Stimulated activated naive B cell treated with anti-CD40 and anti-IgM and Interleukin-4, amounts not matched to agents 10 μg/mL and 1 μg/mL and 100 μg/mL, for 72 hours (primary cell): ENCODE results near the gene HHIPL1.

Experiments
- ATAC-seq, 2 donors: fragments of 150-1000 bp; cut with Tn5 transposase; replicated peaks; 2 replicates each; pipeline ENCODE4 v1.10.0; 2021; ENCODE audit warnings: moderate library complexity in 1 of 2
- DNase-seq: peaks from one replicate; pipeline ENCODE4 v3.0.0; 2021
- H3K27ac Mint-ChIP-seq: one replicate; pipeline ENCODE4 v1.8.0; 2022; ENCODE audit warnings: mild to moderate bottlenecking, mixed read lengths
- H3K27me3 Mint-ChIP-seq, 2 donors: one replicate each; pipeline ENCODE4 v1.8.0; 2022; ENCODE audit warnings: mixed read lengths in 2 of 2
- H3K36me3 Mint-ChIP-seq, 2 donors: one replicate each; pipeline ENCODE4 v1.8.0; 2022; ENCODE audit warnings: mixed read lengths in 2 of 2, mild to moderate bottlenecking in 1 of 2
- H3K4me1 Mint-ChIP-seq, 2 donors: one replicate each; pipeline ENCODE4 v1.8.0; 2022; ENCODE audit warnings: mixed read lengths in 2 of 2, mild to moderate bottlenecking in 1 of 2
- H3K4me3 Mint-ChIP-seq, 2 donors: one replicate each; pipeline ENCODE4 v1.8.0; 2022; ENCODE audit warnings: mild to moderate bottlenecking in 2 of 2, mixed read lengths in 2 of 2, moderate library complexity in 1 of 2
- H3K9me3 Mint-ChIP-seq, 2 donors: one replicate each; pipeline ENCODE4 v1.8.0; 2022; ENCODE audit warnings: mixed read lengths in 2 of 2, mild to moderate bottlenecking in 1 of 2

HHIPL1 gene

DNA sequence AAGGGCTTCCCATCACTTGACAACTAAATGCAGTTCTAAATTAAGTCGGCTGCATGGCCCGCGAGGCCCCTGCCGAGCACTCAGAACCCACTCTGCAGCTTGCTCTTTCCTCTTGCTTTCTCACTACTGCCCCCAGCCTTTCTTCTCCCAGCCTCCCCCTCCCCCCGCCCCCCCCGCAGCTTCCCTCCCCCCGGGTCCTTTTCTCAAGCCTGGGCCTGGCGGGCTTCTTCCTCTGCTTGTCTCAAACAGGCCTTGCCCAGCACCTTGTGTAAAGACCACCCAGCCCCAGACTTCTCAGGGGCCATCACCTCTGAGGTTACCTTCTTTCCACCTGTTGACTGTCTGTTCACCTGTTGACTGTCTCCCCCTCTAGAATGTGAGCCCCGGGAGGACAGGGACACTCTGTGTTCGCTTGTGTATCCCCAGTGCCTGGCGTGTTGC, 40.2 kb downstream of the HHIPL1 start:
- H3K36me3 Mint-ChIP-seq, result peaks cover 2 to 4% of the 10 kb centered on the region in 2 donors
- peaks cover 11 to 33% of the 10 kb centered on the region in 2 donors for H3K4me1 Mint-ChIP-seq
- ATAC-seq (no peak), DNase-seq (no peak)
- H3K27ac Mint-ChIP-seq, result no peak overlapping the region
- no peaks in the 10 kb centered on the region for H3K9me3 Mint-ChIP-seq
- peaks cover 50 to 68% of the 10 kb centered on the region in 2 donors for H3K27me3 Mint-ChIP-seq
- H3K4me3 Mint-ChIP-seq, result peak overlapping the region; percentile 56 to 57

DNA sequence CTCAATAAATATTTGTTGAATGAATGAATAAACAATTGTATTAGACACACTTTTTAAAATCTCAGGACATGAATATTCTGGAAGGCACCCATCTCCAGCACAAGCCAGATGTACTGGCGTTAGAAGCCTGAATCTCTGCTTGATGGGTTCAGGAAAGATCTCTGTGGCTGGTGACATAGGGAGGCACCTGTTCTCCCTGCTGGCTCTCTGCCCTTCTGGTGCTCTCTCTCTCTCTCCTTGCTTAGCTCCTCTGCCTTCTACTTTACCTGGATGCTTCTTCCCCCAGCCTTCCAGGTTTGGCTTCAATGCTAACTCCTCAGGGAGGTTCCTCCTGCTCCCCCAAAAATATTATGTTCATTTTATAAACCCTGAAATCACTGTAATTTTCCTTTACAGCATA, 40.7 kb downstream of the HHIPL1 start:
- no peak for ATAC-seq
- H3K4me3 Mint-ChIP-seq, result peak overlapping the region; percentile 56 to 57
- H3K9me3 Mint-ChIP-seq, result no peaks in the 10 kb centered on the region
- H3K27me3 Mint-ChIP-seq, result peaks cover 54 to 72% of the 10 kb centered on the region in 2 donors
- DNase-seq, result no peak
- H3K27ac Mint-ChIP-seq, result peak overlapping the region; percentile 53
- peaks cover 11 to 33% of the 10 kb centered on the region in 2 donors for H3K4me1 Mint-ChIP-seq
- peaks cover 2 to 4% of the 10 kb centered on the region in 2 donors for H3K36me3 Mint-ChIP-seq

DNA sequence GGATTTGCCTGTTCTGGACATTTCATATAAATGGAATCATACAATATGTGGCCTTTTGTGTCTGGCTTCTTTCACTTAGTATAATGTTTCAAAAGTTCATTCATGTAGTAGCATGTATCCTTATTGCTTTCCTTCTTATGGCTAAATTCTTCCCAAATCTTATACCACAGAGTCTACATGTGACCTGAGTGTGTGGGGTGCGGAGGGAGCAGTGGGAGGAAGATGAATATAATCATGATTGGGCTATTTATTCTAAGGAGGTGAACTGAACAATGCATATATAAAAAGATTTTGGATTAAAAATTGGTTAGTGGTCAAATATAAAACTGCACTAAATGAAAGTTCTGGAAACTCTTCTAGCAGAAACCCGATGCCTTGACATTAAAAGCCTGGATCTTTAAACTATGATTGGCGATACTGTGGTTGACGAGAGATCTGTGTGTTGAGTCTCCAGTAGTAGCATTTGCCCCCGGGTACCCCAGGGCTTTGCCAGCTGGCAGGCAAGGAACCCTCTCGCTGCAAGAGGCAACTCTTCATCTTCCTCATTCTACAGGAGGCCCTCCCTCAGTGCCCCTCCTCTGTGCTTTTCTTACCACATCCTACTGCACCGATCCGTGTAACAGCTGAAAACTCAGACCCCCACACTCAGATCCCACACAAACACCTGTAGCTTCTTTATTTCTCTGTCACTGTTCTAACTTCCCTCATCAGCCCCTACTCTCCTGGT, 41.8 kb downstream of the HHIPL1 start:
- ATAC-seq (no peak), DNase-seq (no peak)
- H3K4me1 Mint-ChIP-seq, result peaks cover 11 to 33% of the 10 kb centered on the region in 2 donors
- no peak overlapping the region for H3K27ac Mint-ChIP-seq
- peaks cover 2 to 4% of the 10 kb centered on the region in 2 donors for H3K36me3 Mint-ChIP-seq
- H3K4me3 Mint-ChIP-seq, result no peak overlapping the region
- no peaks in the 10 kb centered on the region for H3K9me3 Mint-ChIP-seq
- peaks cover 58 to 73% of the 10 kb centered on the region in 2 donors for H3K27me3 Mint-ChIP-seq

DNA sequence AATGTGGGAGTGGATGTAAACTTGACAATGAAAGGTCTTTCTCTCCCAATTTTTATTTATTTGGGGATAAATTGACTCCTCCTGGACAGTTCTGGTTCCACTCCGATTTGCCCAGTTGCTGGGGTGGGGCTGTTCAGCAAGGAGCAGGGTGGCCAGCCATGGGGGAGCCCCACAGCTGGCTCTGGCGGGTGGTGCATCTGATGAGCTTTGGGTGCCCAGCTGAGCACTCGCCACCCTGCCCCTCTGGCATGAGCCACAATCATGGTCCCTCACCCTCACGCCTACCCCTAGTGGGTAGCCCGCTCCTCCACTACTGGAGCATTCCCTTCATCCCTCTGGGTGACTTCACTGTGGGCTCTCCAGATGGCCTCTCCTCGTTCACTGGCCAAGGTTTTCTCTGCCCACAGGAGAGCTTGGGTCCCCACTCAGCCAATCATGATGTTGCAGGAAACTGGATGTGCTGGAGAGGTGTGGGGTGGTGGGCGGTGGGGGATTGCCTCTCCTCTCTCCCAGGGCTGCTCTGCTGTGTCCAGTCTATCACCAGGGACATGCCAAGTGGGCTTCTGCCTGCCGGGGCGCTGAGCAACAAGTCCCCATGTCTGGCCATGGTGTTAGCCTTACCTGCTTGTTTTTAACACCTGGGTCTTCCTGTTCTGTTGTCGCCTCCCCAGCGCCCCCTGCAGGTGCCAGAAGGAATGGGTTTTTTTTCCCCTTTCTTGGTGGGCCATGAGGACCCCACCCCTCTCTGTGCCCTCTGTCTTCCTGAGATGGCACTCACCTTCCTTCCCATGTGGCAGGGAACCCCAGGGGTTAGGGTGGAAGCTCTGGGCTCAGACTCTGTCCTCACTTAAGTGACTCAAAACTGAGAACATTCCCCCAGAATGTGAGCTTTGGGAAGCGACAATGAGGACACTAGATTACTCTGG, 42.6 kb downstream of the HHIPL1 start:
- Mint-ChIP-seq H3K36me3 (peaks cover 2 to 3% of the 10 kb centered on the region in 2 donors), H3K27ac (no peak overlapping the region), H3K4me3 (no peak overlapping the region), H3K9me3 (no peaks in the 10 kb centered on the region), H3K4me1 (peaks cover 10 to 31% of the 10 kb centered on the region in 2 donors), H3K27me3 (peaks cover 57 to 71% of the 10 kb centered on the region in 2 donors)
- ATAC-seq, result no peak
- no peak for DNase-seq

DNA sequence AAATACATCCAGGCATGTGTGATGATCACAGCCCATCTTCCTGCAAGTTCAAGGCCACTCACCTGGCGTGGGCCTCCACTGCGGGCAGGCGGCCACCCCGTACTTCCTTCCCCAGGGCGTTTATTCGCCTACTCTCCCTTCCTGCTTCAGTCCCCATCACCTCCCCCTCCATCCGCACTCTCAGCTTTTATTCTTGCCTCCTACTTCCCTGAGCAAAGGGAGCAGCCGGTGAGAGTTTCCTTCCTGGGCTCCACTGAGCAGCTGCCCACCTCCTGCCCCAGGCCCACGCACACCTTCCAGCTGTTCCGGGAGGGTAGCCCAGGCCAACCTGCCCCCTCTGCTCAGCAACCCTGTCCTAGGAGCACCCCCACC, 43.3 kb downstream of the HHIPL1 start:
- Mint-ChIP-seq H3K4me1 (peaks cover 8 to 25% of the 10 kb centered on the region in 2 donors), H3K36me3 (peaks cover 0 to 2% of the 10 kb centered on the region in 2 donors), H3K27me3 (peaks cover 53 to 67% of the 10 kb centered on the region in 2 donors), H3K27ac (no peak overlapping the region), H3K9me3 (no peaks in the 10 kb centered on the region), H3K4me3 (no peak overlapping the region)
- no peak for DNase-seq
- ATAC-seq, result no peak

DNA sequence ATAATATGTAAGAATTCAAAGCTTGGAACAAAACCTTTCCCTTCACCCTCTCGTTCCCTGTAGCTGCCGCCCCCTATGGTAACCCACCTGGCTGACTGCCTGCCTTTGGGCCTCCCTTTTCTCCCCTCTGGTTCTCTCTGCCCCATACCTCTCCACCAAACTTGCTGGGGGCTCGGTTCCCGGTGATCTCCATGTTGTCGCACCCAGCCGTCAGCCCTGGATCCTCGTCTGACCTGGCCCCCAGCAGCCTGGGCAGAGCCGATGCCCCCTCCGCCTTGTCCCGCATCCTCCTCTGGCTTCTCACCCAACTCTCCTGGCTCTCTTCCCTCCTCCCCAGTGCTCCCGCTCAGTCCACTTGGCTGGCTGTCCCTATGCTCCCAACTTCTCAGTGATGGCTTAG, 43.7 kb downstream of the HHIPL1 start:
- no peak overlapping the region for H3K4me3 Mint-ChIP-seq
- ATAC-seq (no peak), DNase-seq (no peak)
- no peak overlapping the region for H3K27ac Mint-ChIP-seq
- H3K27me3 Mint-ChIP-seq, result peaks cover 53 to 67% of the 10 kb centered on the region in 2 donors
- peaks cover 0 to 2% of the 10 kb centered on the region in 2 donors for H3K36me3 Mint-ChIP-seq
- H3K9me3 Mint-ChIP-seq, result no peaks in the 10 kb centered on the region
- H3K4me1 Mint-ChIP-seq, result peaks cover 8 to 21% of the 10 kb centered on the region in 2 donors

DNA sequence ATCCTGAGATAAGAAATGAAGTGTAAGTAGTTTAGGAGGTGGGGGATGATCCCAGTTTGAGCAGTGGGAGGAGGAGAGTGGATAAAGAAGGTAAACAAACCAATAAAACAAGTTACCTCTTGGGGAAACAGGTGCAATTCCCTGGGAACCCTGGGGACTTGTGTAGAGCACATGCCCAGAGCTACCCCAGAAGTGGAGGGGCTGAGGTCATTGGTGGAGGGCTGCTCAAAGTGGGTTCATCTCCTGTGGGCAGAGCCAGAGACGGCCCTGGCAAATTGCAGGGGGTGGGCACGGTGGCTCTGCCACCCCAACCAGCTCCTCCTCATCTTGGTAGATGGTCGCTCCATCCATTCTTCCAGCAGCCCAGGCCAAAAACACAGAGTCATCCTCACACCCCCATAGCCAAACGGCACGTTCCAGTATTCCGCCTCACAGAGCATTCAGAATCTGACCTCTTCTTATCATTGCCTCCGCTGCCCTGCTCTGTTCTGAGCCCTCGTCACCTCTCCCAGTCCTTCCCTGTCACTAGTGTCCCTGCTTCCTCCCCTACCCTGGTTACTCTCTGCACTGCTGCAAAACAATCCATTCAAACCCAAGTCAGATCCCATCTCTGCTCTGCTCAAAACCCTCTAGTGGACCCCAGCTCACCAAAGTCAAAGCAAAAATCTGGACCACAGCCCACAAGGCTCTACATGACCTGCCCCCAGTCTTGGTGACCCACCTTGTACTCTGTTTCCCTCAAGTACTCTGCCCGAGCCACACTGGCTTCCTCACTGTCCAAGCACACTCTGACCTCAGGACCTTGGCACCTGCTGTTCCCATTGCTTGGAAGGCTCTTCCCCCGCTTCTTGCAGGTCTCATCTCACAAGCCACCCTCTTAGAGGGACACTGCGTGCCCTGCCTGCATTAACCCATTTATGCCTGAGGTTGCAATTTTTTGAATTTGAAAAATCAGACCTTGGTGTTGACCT, 44.6 kb downstream of the HHIPL1 start:
- H3K4me3 Mint-ChIP-seq, result no peak overlapping the region
- peaks cover 8 to 21% of the 10 kb centered on the region in 2 donors for H3K4me1 Mint-ChIP-seq
- no peak for DNase-seq
- H3K27me3 Mint-ChIP-seq, result peaks cover 53 to 70% of the 10 kb centered on the region in 2 donors
- ATAC-seq, result no peak
- peaks cover 0 to 2% of the 10 kb centered on the region in 2 donors for H3K36me3 Mint-ChIP-seq
- H3K9me3 Mint-ChIP-seq, result no peaks in the 10 kb centered on the region
- H3K27ac Mint-ChIP-seq, result no peak overlapping the region

DNA sequence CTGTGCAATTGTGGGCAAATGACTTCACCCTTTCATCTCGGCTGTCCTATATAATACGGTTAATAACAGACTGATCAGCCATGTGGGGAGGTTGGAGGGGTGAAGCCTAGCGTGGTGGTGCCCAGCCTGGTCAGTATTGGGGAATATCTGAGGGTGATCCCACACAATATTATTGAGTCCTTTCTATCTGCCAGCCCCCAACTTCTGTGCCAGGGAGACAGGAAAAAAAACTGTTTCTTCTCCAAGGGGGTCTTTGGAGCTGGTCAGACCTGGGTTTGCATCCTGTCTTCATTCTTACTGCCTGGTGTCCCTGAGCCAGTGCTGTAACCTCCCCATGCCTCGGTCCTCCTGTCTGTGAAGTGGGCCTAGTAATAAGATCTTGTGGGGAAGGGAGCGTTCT, 45.7 kb downstream of the HHIPL1 start:
- peaks cover 0 to 2% of the 10 kb centered on the region in 2 donors for H3K36me3 Mint-ChIP-seq
- H3K27me3 Mint-ChIP-seq, result peaks cover 46 to 65% of the 10 kb centered on the region in 2 donors
- no peak for DNase-seq
- no peak overlapping the region for H3K4me3 Mint-ChIP-seq
- no peak for ATAC-seq
- peaks cover 5 to 15% of the 10 kb centered on the region in 2 donors for H3K4me1 Mint-ChIP-seq
- no peaks in the 10 kb centered on the region for H3K9me3 Mint-ChIP-seq
- H3K27ac Mint-ChIP-seq, result no peak overlapping the region

DNA sequence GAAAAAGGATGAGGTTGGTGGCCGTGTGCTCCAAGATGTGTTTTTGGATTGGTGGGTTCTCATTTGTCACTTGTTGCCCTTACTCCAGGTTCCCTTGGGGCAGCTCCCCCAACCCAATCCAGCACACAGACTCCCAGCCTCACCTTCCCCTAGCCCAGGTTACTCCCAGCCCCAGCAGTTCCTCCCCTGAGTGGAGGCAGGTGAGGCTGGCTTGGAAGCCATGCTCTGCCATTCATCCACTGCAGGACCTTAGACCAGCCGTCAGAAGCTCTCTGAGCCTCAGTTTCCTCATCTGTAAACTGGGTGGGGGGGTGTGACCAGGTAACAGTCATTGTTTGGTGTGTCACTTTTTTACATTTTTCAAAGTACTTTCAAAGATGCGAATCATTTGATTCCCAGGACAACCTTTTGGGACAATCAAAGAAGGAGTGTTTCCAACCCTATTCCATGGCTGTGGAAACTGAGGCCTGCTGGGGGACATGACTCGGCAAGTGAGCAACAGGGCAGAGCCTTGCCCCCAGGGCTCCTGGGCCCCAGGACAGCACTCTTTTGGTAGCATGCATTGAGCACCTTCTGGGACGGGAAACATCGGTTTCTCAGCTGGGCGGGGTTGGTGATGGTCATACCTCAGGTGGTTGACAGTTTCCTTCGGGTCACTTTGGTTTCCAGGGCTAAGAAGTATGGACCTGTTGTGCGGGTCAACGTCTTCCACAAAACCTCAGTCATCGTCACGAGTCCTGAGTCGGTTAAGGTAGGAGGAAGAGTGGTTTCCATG, 46.4 kb downstream of the HHIPL1 start:
- Mint-ChIP-seq H3K9me3 (peaks cover 0 to 2% of the 10 kb centered on the region in 2 donors), H3K4me1 (peaks cover 5 to 15% of the 10 kb centered on the region in 2 donors), H3K4me3 (no peak overlapping the region), H3K27ac (no peak overlapping the region), H3K36me3 (peaks cover 0 to 2% of the 10 kb centered on the region in 2 donors), H3K27me3 (peaks cover 46 to 65% of the 10 kb centered on the region in 2 donors)
- ATAC-seq, result no peak
- no peak for DNase-seq

DNA sequence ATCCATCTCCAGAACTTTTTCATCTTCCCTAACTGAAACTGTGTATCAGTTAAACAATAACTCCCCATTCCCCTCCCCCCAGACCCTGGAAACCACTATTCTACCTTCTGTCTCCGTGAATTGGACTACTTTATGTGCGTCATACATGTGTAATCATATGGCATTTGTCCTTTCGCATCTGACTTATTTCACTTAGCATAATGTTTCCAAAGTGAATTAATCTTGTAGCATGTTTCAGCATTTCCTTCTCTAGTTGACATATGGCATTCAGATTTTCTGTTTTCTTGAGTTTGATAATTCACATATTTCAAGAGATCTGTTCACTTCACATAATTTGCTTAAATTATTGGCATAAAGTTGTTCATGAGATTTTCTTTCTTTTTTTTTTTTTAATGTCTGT, 49.0 kb downstream of the HHIPL1 start:
- Mint-ChIP-seq H3K4me1 (peaks cover 0 to under 1% of the 10 kb centered on the region in 2 donors), H3K9me3 (peaks cover 2 to 3% of the 10 kb centered on the region in 2 donors), H3K27ac (no peak overlapping the region), H3K36me3 (no peaks in the 10 kb centered on the region), H3K4me3 (no peak overlapping the region), H3K27me3 (peaks cover 41 to 44% of the 10 kb centered on the region in 2 donors)
- ATAC-seq (no peak), DNase-seq (no peak)

DNA sequence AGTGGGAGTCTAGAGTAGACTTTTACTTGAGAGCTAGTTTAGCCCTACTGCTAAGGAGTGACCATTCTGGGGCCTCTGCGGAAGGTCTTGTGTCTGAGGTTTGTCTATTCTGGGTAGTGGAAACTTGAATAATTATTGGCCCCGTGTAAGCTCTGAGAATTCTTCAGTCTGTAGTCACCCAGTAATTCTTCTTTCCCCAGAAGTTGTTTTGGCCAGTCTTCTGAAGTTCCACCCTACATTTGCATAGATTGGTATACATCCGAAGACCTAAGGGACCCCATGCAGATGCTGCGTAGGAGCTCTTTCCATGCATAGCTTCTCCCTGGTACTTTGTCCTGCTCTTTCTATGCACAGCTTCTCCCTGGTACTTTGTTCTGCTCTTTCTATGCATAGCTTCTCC, 52.0 kb downstream of the HHIPL1 start:
- Mint-ChIP-seq H3K4me1 (no peaks in the 10 kb centered on the region), H3K27ac (no peak overlapping the region), H3K4me3 (no peak overlapping the region), H3K9me3 (peaks cover 2 to 3% of the 10 kb centered on the region in 2 donors), H3K36me3 (no peaks in the 10 kb centered on the region), H3K27me3 (peaks cover 22 to 26% of the 10 kb centered on the region in 2 donors)
- no peak for DNase-seq
- no peak for ATAC-seq

DNA sequence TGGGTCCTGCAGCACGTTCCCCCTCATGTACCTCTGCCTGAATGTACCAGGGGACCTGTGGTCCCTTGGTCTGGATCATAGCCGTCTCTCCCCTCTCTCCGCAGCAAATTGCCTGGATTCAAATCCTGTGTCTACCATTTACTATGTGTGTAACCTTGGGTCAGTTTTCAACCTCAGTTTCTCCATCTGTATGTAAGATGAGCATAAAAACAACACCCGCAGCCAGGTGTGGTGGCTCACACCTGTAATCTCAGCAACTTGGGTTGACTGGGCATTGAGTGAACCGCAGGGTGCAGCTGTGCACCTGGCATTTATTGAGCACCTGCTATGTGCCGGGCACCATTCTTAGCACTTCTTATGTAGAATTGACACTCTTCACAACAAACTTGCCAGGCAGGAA, 53.3 kb downstream of the HHIPL1 start:
- H3K4me1 Mint-ChIP-seq, result no peaks in the 10 kb centered on the region
- H3K36me3 Mint-ChIP-seq, result peaks cover 3 to 5% of the 10 kb centered on the region in 2 donors
- H3K27me3 Mint-ChIP-seq, result peaks cover 22 to 31% of the 10 kb centered on the region in 2 donors
- ATAC-seq (no peak), DNase-seq (no peak)
- H3K4me3 Mint-ChIP-seq, result no peak overlapping the region
- peaks cover 9 to 11% of the 10 kb centered on the region in 2 donors for H3K9me3 Mint-ChIP-seq
- H3K27ac Mint-ChIP-seq, result no peak overlapping the region

DNA sequence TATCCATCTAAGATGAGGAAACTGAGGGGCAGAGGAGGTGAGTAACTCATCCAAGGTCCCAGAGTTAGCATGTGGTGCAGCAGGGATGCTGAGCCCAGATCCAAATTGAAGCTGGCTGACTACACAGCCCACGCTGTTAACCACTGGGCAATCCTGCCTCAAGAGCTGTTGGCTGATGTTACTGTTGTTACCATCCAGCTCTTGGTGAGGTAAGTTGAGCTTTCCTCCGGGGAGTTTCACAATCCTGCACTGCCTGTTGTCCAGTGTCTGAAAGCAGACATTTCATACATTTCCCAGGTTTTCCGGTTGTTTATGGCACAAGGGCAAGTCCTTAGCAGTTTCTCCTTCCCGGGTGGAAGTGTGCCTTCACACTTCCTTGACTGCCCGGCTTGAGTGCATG, 53.7 kb downstream of the HHIPL1 start:
- DNase-seq (no peak), ATAC-seq (no peak)
- Mint-ChIP-seq H3K27me3 (peaks cover 22 to 35% of the 10 kb centered on the region in 2 donors), H3K4me3 (no peak overlapping the region), H3K4me1 (no peaks in the 10 kb centered on the region), H3K36me3 (peaks cover 8 to 9% of the 10 kb centered on the region in 2 donors), H3K9me3 (peaks cover 13 to 15% of the 10 kb centered on the region in 2 donors), H3K27ac (no peak overlapping the region)
